Stimulated activated naive CD8-positive, alpha-beta T cell treated with anti-CD3 and anti-CD28 coated beads, Interleukin-15, amount 100 ng/mL, for 72 hours (primary cell): ENCODE measurements around the gene FOXD4L4.
"Not testable (repeated sequence)": the region's sequence is repeated elsewhere in the genome, so short reads cannot be mapped to it uniquely, and the experiment has no call there.

ENCODE experiments used
- ATAC-seq: fragments of 150-1000 bp; cut with Tn5 transposase; 2 replicates; pipeline ENCODE4 v1.10.0; 2021; ENCODE audit warnings: mild to moderate bottlenecking, moderate library complexity
- DNase-seq, 2 donors: peaks; one replicate each; pipeline ENCODE4 v3.0.0; 2021 to 2022
- H3K27ac Mint-ChIP-seq, 2 donors: one replicate each; pipeline ENCODE4 v1.8.0; 2022; ENCODE audit warnings: mild to moderate bottlenecking in 2 of 2, mixed read lengths in 2 of 2, moderate library complexity in 2 of 2
- H3K27me3 Mint-ChIP-seq: one replicate; pipeline ENCODE4 v1.8.0; 2022; ENCODE audit warnings: mixed read lengths
- H3K4me1 Mint-ChIP-seq: one replicate; pipeline ENCODE4 v1.8.0; 2022; ENCODE audit warnings: mild to moderate bottlenecking, mixed read lengths
- H3K4me3 Mint-ChIP-seq, 2 donors: one replicate each; pipeline ENCODE4 v1.8.0; 2022; ENCODE audit warnings: mild to moderate bottlenecking in 2 of 2, mixed read lengths in 2 of 2, moderate library complexity in 1 of 2
- H3K9me3 Mint-ChIP-seq, 2 donors: one replicate each; pipeline ENCODE4 v1.8.0; 2022; ENCODE audit warnings: mixed read lengths in 2 of 2

FOXD4L4 gene

GRCh38 chr9:65737096-65737564 lies at the start of gene FOXD4L4:
Gene FOXD4L4 (plus strand): TSS chr9:65737146. CDS start chr9:65737146, 0 bp downstream.
- peak in 1 of 2 donors; percentile 9 for DNase-seq
- not testable (repeated sequence) for H3K9me3 Mint-ChIP-seq, ATAC-seq, H3K27me3 Mint-ChIP-seq, H3K4me1 Mint-ChIP-seq, H3K27ac Mint-ChIP-seq
- H3K4me3 Mint-ChIP-seq, result peak within 1 kb of the TSS; percentile 59 to 71

GRCh38 chr9:65703550-65703949 lies 33.4 kb upstream of the FOXD4L4 start:
- H3K4me3 Mint-ChIP-seq, H3K27me3 Mint-ChIP-seq, H3K27ac Mint-ChIP-seq, ATAC-seq, H3K4me1 Mint-ChIP-seq, H3K9me3 Mint-ChIP-seq, DNase-seq: not testable (repeated sequence)

DNA sequence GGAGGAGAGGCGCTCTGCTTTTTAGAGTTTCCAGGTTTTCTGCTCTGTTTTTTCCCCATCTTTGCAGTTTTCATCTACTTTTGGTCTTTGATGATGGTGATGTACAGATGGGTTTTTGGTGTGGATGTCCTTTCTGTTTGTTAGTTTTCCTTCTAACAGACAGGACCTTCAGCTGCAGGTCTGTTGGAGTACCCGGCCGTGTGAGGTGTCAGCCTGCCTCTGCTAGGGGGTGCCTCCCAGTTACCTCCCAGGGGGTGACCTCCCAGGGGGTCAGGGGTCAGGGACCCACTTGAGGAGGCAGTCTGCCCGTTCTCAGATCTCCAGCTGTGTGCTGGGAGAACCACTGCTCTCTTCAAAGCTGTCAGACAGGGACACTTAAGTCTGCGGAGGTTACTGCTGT lies 22.5 kb upstream of the FOXD4L4 start:
- not testable (repeated sequence) for H3K27me3 Mint-ChIP-seq, H3K4me3 Mint-ChIP-seq, H3K4me1 Mint-ChIP-seq, ATAC-seq, H3K9me3 Mint-ChIP-seq, DNase-seq, H3K27ac Mint-ChIP-seq

DNA sequence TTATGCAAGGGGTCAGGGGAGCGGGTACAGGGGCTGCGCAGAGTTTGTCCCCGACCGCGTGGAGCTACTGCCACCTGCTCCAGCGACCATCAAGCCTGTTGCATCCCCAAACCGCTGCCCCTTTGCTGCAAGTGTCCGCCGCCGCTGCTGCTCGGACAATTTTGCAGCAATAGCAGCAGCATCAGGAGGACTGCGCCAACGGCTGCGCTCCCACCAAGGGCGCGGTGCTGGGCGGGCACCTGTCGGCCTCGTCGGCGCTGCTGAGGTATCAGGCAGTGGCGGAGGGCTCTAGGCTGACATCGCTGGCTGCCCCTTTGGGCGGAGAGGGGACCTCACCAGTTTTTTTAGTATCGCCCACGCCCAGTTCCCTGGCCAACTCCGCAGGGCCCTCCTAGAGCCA lies 1.2 kb downstream of the FOXD4L4 start:
- H3K9me3 Mint-ChIP-seq, H3K27me3 Mint-ChIP-seq, H3K27ac Mint-ChIP-seq, DNase-seq, H3K4me1 Mint-ChIP-seq: not testable (repeated sequence)
- ATAC-seq, result peak; percentile 62
- peak overlapping the region in 1 of 2 donors; percentile 71 for H3K4me3 Mint-ChIP-seq
